Retina (tissue), 1 donor: Measurements from ENCODE around the gene MPPED1.

Source experiments
- DNase-seq: peaks from one replicate; pipeline ENCODE4 v3.0.0-alpha.2; 2016

Gene MPPED1

GRCh38 chr22:43479301-43479950, 67.6 kb downstream of the MPPED1 start:
- peak; percentile 12 for DNase-seq

GRCh38 chr22:43479962-43480361, 68.1 kb downstream of the MPPED1 start:
- DNase-seq = peak; percentile 27

- DNase-seq = peak; percentile 35
These were observed 69.9 kb downstream of the MPPED1 start for GRCh38 chr22:43481568-43482317.

DNA sequence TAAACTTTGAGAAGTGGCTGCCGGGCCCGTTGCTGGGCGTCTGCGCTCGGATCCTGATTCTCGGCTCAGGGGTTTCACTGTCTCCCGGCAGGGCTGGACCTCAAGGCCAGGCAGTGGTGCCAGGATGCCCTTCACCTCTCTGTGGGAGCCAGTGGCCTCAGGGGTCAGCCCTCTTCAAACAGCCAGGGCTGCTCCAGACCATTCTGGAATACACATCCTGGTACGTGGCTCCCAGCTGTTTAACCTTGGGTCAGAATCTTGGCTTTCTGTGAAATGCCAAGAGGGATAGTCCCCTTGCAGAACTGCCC, 70.5 kb downstream of the MPPED1 start:
- DNase-seq = peak; percentile 38

- no peak for DNase-seq
These were observed 71.5 kb downstream of the MPPED1 start for GRCh38 chr22:43483266-43483665.

- no peak for DNase-seq
These were observed 71.9 kb downstream of the MPPED1 start for GRCh38 chr22:43483669-43484068.

GRCh38 chr22:43484227-43484626, 72.4 kb downstream of the MPPED1 start:
- DNase-seq = no peak

- no peak for DNase-seq
These were observed 73.8 kb downstream of the MPPED1 start for GRCh38 chr22:43485502-43486089.

GRCh38 chr22:43487311-43488030, 75.7 kb downstream of the MPPED1 start:
- no peak for DNase-seq

DNA sequence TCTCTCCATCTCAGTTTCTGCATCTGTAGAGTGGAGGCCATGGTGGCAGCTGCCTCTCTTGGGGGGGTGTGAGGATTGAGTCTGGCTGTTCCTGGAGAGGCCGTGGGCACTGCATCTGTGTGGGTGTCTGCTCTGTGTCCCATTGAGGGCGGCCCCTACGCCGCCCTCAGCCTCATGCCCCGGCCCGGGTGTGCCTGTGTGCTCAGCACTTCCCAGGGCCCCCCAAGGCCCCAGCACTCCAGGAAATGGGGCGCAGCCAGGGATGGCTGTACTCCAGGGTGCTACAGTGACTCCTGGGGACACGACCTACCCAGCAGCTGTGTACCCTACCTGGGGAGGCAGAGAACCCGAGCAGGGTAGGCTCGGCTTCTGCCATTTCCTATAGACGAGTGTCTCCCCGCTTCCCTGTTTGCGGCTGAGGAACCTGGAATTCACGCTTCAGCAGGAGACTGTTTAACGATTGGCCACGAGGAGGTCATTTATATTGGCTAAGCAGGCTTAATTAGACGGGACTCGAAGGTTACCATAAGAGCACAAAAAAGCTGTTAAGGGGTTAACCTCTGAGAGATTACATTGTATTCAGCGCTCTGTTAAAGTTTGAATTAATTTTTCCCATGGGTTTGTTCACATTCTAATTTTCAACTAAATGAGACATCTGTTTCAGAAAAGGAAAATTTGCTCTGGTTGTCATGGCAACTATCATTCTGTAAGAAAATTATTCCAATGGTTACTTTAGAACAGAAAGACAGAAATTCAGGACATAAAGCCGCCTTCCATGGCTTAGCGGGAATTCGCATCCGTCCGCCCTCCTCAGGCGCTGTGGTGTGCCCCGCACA, 76.4 kb downstream of the MPPED1 start:
- peak; percentile 34 for DNase-seq

- no peak for DNase-seq
These were observed 77.1 kb downstream of the MPPED1 start for GRCh38 chr22:43488937-43489336.

GRCh38 chr22:43490311-43490710, 78.5 kb downstream of the MPPED1 start:
- DNase-seq = no peak

GRCh38 chr22:43491177-43491576, 79.4 kb downstream of the MPPED1 start:
- DNase-seq = no peak

DNA sequence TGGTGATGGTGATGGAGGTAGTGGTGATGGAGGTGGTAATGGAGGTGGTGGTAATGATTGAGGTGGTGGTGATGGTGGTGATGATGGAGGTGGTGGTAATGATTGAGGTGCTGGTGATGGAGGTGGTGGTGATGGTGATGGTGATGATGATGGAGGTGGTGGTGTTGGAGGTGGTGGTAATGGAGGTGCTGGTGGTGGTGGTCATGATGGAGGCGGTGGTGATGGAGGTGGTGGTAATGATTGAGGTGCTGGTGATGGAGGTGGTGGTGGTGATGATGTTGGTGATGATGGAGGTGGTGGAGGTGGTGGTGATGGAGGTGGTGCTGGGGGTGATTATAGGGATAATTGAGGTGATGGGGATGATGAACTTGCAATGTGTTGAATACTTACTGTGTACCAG, 79.9 kb downstream of the MPPED1 start:
- DNase-seq = no peak

DNA sequence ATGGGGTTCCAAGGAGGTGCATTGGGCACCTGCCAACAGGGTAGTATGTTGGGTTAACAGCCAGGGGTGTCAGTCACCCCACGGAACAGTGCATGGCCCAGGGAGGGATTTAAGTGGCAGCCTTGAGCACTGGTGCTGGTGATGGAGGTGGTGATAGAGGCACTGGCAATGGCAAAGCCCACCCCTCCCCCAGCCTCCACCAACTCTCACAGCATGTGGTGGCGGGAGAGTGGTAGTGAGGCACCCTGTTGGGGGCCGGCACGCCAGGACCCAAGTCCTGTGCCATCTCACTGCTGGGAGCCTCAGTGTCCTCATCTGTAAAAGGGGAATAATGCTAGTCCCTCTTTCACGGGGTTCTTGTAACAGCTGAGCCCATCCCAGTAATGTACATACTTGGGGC, 81.5 kb downstream of the MPPED1 start:
- DNase-seq = no peak

DNA sequence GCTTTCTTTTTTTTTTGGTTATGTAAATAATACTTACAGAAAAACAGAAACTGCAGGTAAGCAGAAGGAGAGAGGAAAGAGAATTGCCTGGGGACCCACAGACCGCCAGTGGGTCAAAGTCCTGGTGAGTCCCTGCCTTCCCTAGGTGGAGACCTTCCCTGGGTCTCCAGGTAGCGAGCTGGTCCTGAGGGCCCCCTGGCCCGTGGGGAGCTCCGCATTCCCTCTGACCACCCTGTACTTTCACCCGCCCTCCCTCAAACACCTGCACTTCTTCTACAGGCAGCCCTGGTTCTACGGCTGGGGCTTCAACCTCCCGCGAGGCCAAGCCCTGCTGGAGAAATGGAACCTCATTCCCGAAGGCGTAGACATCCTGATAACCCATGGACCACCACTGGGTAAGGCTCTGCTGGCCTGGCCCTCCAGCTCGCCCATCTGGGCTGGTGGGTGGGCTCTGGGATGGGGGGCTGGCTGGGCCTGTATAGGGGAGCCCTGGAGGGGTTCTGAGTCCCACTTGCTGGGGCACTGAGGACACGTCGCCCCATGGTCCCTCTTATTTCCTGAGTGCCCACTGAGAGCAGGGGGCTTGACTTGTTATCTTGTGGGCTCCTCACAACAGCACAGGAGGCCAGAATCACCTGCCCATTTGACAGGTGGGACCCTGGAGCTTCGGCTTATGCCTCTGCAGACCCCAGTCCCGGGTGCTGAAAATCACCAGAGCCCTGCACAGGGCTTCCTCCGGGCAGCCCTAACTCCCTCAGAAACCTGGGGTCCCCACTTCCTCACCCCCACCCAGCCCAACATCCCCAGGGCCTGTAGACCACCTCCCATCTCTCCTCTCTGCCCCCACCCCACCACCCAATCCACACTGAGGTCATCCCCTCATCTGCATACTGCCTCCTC, 86.4 kb downstream of the MPPED1 start:
- DNase-seq = no peak

DNA sequence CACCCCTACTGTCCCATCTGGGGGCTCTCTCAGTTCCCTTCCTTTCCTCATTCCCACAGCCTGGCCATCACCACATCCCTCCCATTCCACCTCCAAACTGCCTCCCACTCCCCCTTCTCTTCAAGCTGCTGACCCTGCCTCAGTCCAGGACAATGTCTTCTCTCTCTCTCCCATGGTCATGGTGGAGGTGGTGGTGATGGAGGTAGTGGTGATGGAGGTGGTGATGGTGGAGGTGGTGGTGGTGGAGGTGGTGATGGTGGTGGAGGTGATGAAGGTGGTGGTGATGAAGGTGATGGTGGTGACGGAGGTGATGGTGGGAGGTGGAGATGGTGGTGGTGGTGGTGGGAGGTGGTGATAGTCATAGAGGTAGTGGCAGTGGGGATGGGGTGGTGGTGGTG, 87.0 kb downstream of the MPPED1 start:
- no peak for DNase-seq

- DNase-seq = no peak
These were observed 89.3 kb downstream of the MPPED1 start for GRCh38 chr22:43500792-43501785.

- DNase-seq = no peak
These were observed 90.1 kb downstream of the MPPED1 start for GRCh38 chr22:43501878-43502277.

GRCh38 chr22:43502306-43502874, 90.6 kb downstream of the MPPED1 start:
- no peak for DNase-seq
